Erythroblast (primary cell): ENCODE measurements around the gene ANKRD2.

Experiments
- GATA1 ChIP-seq: IDR thresholded peaks from 2 replicates; pipeline ENCODE4 v1.6.1; 2011; ENCODE audit warnings: low read depth, mild to moderate bottlenecking, control low read depth, low read length, moderate library complexity
- POLR2A ChIP-seq: IDR thresholded peaks from 2 replicates; pipeline ENCODE4 v1.6.1; 2011; ENCODE audit warnings: mild to moderate bottlenecking, low read length

GRCh38 chr10:97628228-97628627 is 55.6 kb downstream of the ANKRD2 start:
- TF ChIP-seq POLR2A: no peak
- TF ChIP-seq GATA1: no peak
